Measurements from ENCODE around the gene ARHGEF28. TPM values are rescaled to one million over a fixed set of nuclear protein-coding genes. Genes with fewer than 3 reads are reported as not detected.
A peak's percentile ranks its signal among the peaks of the same experiment; 100 is the strongest.

The ARHGEF28 gene
- total RNA-seq, 1 donor from 2014 or later: 51.8 TPM

GRCh38 chr5:73619606-73620333 lies 6.2 kb upstream of the ARHGEF28 start:
- intact Hi-C loops (cut with DNase I): no loop called here
- ATAC-seq: no peak
- DNase-seq (ENCODE audit: low spot score): no peak

- ATAC-seq: no peak
- DNase-seq (ENCODE audit: low spot score): no peak
- intact Hi-C loops (cut with DNase I): no loop called here
Observed at GRCh38 chr5:73620334-73620687, 5.7 kb upstream of the ARHGEF28 start.

GRCh38 chr5:73623060-73623459 lies 2.9 kb upstream of the ARHGEF28 start:
- no peak for ATAC-seq

GRCh38 chr5:73623901-73624404 lies 2.0 kb upstream of the ARHGEF28 start:
- intact Hi-C loops (cut with DNase I): no loop called here
- DNase-seq (ENCODE audit: low spot score) (no peak), ATAC-seq (no peak)

More at GRCh38 chr5:73623060-73623459, 2.9 kb upstream of the ARHGEF28 start:
- intact Hi-C loops (cut with DNase I): no loop called here
- DNase-seq (ENCODE audit: low spot score): no peak

GRCh38 chr5:73624888-73625287 lies 1.1 kb upstream of the ARHGEF28 start:
- no peak for ATAC-seq
- intact Hi-C loops (cut with DNase I): no loop called here
- DNase-seq (ENCODE audit: low spot score): no peak

GRCh38 chr5:73625372-73625943 lies 538 bp upstream of the ARHGEF28 start:
- DNase-seq (ENCODE audit: low spot score) (no peak), ATAC-seq (no peak)
- intact Hi-C loops (cut with DNase I): no loop called here

- no peak for DNase-seq (ENCODE audit: low spot score)
- intact Hi-C loops (cut with DNase I): no loop called here
- peak; percentile 25 for ATAC-seq
Observed at GRCh38 chr5:73626814-73627313, 868 bp downstream of the ARHGEF28 start.

GRCh38 chr5:73629456-73629855 lies 3.5 kb downstream of the ARHGEF28 start:
- ATAC-seq (no peak), DNase-seq (ENCODE audit: low spot score) (no peak)
- intact Hi-C loops (cut with DNase I): no loop called here

GRCh38 chr5:73630765-73631164 lies 4.8 kb downstream of the ARHGEF28 start:
- ATAC-seq (no peak), DNase-seq (ENCODE audit: low spot score) (no peak)
- intact Hi-C loops (cut with DNase I): no loop called here

- ATAC-seq: no peak
Observed at GRCh38 chr5:73631500-73631899, 5.5 kb downstream of the ARHGEF28 start.

GRCh38 chr5:73633060-73633459 lies 7.1 kb downstream of the ARHGEF28 start:
- DNase-seq (ENCODE audit: low spot score) (no peak), ATAC-seq (peak; percentile 42)
- intact Hi-C loops (cut with DNase I): no loop called here

More at GRCh38 chr5:73631500-73631899, 5.5 kb downstream of the ARHGEF28 start:
- DNase-seq (ENCODE audit: low spot score): no peak
- intact Hi-C loops (cut with DNase I): no loop called here

- DNase-seq (ENCODE audit: low spot score) (no peak), ATAC-seq (no peak)
- intact Hi-C loops (cut with DNase I): no loop called here
Observed at GRCh38 chr5:73636408-73636807, 10.4 kb downstream of the ARHGEF28 start.

- DNase-seq (ENCODE audit: low spot score) (no peak), ATAC-seq (no peak)
- intact Hi-C loops (cut with DNase I): no loop called here
Observed at GRCh38 chr5:73637565-73637964, 11.6 kb downstream of the ARHGEF28 start.

GRCh38 chr5:73638344-73639095 lies 12.5 kb downstream of the ARHGEF28 start:
- intact Hi-C loops (cut with DNase I): no loop called here
- DNase-seq (ENCODE audit: low spot score) (no peak), ATAC-seq (no peak)

GRCh38 chr5:73640861-73641320 lies 14.9 kb downstream of the ARHGEF28 start:
- intact Hi-C loops (cut with DNase I): no loop called here
- ATAC-seq (no peak), DNase-seq (ENCODE audit: low spot score) (no peak)

- intact Hi-C loops (cut with DNase I): no loop called here
- no peak for DNase-seq (ENCODE audit: low spot score)
- ATAC-seq: no peak
Observed at GRCh38 chr5:73641811-73642210, 15.8 kb downstream of the ARHGEF28 start.

GRCh38 chr5:73642344-73642743 lies 16.3 kb downstream of the ARHGEF28 start:
- ATAC-seq: no peak
- DNase-seq (ENCODE audit: low spot score): no peak
- intact Hi-C loops (cut with DNase I): no loop called here

- intact Hi-C loops (cut with DNase I): no loop called here
- ATAC-seq (no peak), DNase-seq (ENCODE audit: low spot score) (no peak)
Observed at GRCh38 chr5:73644385-73644963, 18.5 kb downstream of the ARHGEF28 start.

- intact Hi-C loops (cut with DNase I): no loop called here
- DNase-seq (ENCODE audit: low spot score) (no peak), ATAC-seq (no peak)
Observed at GRCh38 chr5:73647721-73648120, 21.7 kb downstream of the ARHGEF28 start.

All from sciatic nerve (tissue), 2 donors.